Activated CD4-positive, alpha-beta T cell treated with anti-CD3 and anti-CD28 coated beads for 36 hours (primary cell): Measurements from ENCODE around the gene VPS13D. TPM values are rescaled to one million over a fixed set of nuclear protein-coding genes. Genes with fewer than 3 reads are reported as not detected.

Experiments used
- ATAC-seq: fragments of 200-7000 bp; cut with Tn5 transposase; one replicate; pipeline ENCODE4 v1.10.0; 2021; ENCODE audit warnings: mild to moderate bottlenecking, moderate library complexity
- CTCF ChIA-PET: fragments of 350-600 bp; sonication (Branson Sonifier 250); formaldehyde crosslinking; loops from one replicate; lab custom pipeline; 2021; ENCODE audit warnings: antibody characterized with exemption; lab: Charles Lee
- POLR2A ChIA-PET: fragments of 350-600 bp; sonication (Branson Sonifier 250); formaldehyde crosslinking; loops from one replicate; lab custom pipeline; 2021; ENCODE audit warnings: antibody characterized with exemption, inconsistent platforms; lab: Charles Lee
- DNase-seq: peaks from one replicate; pipeline ENCODE4 v3.0.0-alpha.2; 2020
- H3K27ac Mint-ChIP-seq: one replicate; pipeline ENCODE4 v1.8.0; 2021; ENCODE audit warnings: mixed read lengths
- H3K27me3 Mint-ChIP-seq: one replicate; pipeline ENCODE4 v1.8.0; 2021; ENCODE audit warnings: mixed read lengths
- H3K36me3 Mint-ChIP-seq: one replicate; pipeline ENCODE4 v1.8.0; 2021; ENCODE audit warnings: low read depth, mixed read lengths
- H3K4me1 Mint-ChIP-seq: one replicate; pipeline ENCODE4 v1.8.0; 2021; ENCODE audit warnings: mixed read lengths
- H3K4me3 Mint-ChIP-seq: one replicate; pipeline ENCODE4 v1.8.0; 2021; ENCODE audit warnings: mild to moderate bottlenecking, moderate library complexity, mixed read lengths
- H3K9me3 Mint-ChIP-seq: one replicate; pipeline ENCODE4 v1.8.0; 2021; ENCODE audit warnings: low read depth, mixed read lengths
- intact Hi-C, 2 experiments: fragments of 100-400 bp; cut with DNase I in 1 of 2; cut with micrococcal nuclease in 1 of 2; formaldehyde crosslinking; loops; one replicate each; pipeline versions ENCODE4 v1.14.2 to v1.15.1; 2022 to 2024; cut with DNase I, micrococcal nuclease
- total RNA-seq, 2 experiments: library from RNA; stranded (reverse); gene quantifications; one replicate each; pipeline ENCODE4 v1.2.3, GENCODE V29; 2021

VPS13D gene
- total RNA-seq, 2 experiments from 2014 or later = 20.6 to 22.9 TPM

DNA sequence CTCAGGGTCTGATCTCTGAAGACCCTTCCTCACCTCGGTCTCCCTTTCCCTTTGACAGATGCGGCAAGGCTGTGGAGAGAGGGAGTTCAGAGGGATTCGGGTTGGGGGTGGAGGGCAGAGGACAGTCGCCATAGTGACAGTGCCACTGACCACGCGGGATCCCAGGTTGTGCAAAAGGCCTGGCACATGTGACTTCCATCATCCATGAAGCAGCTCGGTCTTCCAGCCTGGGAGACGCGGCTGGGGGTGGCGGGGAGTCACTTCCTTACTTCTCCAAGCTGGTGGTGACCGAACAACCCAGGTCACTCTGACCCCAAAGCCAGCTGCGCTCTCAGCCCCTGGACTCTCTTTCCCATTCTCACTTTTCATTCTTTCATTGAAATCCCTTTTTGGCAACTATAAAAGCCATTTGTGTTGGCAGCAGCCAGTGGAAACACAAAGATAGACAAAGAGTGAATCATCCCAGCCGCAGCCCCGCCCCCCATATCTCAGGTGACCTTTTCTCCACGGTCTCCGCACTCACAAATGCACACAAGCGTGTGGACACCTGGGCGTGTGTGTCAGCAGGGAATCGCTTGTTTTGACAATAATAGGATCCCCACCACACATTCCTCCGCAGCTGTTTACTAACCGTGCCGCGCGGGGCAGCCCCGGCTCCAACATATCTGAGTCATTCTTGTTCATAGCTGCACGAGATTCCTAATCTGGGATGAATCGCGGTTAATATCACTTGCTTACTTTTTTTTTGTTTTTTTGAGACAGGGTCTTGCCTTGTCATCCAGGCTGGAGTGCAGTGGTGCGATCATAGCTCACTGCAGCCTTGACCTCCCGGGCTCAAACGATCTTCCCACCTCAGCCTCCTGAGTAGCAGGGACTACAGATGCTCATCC is 319.9 kb downstream of the VPS13D start:
- ChIA-PET POLR2A (no interaction called here), CTCF (interaction anchor here (1.2 kb wide), 1 partner anchor 60 kb away, joined by 3 read pairs; no protein-coding TSS in a partner anchor)
- peak; percentile 50 for DNase-seq
- H3K9me3 Mint-ChIP-seq = no peaks in the 10 kb centered on the region
- H3K27ac Mint-ChIP-seq = no peak overlapping the region
- H3K27me3 Mint-ChIP-seq = no peaks in the 10 kb centered on the region
- no peak for ATAC-seq
- intact Hi-C loops = no loop called here
- peaks cover 7% of the 10 kb centered on the region for H3K4me1 Mint-ChIP-seq
- no peaks in the 10 kb centered on the region for H3K36me3 Mint-ChIP-seq
- H3K4me3 Mint-ChIP-seq = no peak overlapping the region

DNA sequence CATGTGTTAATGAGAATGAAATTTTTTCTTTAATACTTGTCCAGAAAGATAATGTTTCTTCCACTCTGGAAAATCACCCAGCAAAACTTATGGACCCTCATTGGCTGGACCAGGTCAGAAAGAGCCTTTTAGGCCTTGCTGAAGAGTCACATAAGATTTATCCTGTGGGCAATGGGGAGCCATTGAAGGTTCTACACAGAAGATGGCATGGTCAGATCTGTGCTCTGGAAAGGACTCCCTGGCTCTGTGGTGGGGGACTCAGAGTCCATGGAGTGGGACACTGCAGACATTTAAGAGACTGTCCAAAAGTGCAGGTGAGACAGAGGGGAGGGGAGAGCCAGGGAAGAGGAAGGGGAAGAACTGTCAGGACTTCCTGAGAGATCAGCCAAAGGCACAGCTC is 321.8 kb downstream of the VPS13D start:
- DNase-seq (no peak), ATAC-seq (no peak)
- ChIA-PET POLR2A (no interaction called here), CTCF (no interaction called here)
- Mint-ChIP-seq H3K36me3 (no peaks in the 10 kb centered on the region), H3K4me1 (peaks cover 4% of the 10 kb centered on the region), H3K4me3 (no peak overlapping the region), H3K27me3 (no peaks in the 10 kb centered on the region), H3K27ac (no peak overlapping the region), H3K9me3 (no peaks in the 10 kb centered on the region)
- intact Hi-C loops = no loop called here

DNA sequence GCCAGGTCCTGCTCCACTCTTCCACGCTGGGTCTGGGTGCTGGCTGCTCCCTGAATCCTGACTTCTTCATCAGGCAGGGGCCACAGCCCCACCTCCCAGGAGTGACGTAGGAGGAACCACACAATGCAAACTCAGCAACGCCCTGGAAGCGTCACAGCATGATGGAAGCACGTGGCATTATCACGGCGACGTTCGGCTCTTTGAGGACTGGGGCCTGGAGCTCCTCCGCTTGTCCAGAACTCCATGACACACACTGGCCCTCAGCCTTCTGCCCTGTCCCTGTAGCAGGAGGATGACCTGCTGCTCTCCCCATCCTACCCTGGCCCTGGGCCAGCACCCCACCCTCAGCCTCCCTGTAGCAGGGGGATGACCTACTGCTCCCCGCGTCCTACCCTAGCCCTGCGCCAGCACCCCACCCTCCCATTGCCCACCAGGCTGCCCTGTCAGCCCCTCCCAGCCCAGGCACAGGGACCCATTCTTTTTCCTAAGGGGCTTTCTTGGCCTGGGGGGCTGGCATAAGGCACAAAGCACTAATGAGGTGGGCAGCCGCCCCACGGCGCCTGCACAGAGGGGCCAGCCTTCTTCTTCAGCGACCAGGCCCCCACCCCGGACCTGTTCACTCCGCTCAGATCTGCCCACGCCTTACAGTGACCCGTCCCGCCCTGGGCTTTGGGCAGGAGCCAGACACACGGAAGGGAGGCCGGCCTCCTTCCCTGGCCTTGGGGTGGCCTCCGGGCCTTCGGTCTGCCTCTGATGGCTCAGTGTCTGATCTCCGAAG is 322.5 kb downstream of the VPS13D start:
- POLR2A ChIA-PET = no interaction called here
- Mint-ChIP-seq H3K27me3 (no peaks in the 10 kb centered on the region), H3K36me3 (no peaks in the 10 kb centered on the region), H3K9me3 (no peaks in the 10 kb centered on the region), H3K4me3 (no peak overlapping the region), H3K4me1 (peaks cover 4% of the 10 kb centered on the region), H3K27ac (no peak overlapping the region)
- DNase-seq = no peak
- no peak for ATAC-seq
- intact Hi-C loops = no loop called here
- CTCF ChIA-PET = no interaction called here

DNA sequence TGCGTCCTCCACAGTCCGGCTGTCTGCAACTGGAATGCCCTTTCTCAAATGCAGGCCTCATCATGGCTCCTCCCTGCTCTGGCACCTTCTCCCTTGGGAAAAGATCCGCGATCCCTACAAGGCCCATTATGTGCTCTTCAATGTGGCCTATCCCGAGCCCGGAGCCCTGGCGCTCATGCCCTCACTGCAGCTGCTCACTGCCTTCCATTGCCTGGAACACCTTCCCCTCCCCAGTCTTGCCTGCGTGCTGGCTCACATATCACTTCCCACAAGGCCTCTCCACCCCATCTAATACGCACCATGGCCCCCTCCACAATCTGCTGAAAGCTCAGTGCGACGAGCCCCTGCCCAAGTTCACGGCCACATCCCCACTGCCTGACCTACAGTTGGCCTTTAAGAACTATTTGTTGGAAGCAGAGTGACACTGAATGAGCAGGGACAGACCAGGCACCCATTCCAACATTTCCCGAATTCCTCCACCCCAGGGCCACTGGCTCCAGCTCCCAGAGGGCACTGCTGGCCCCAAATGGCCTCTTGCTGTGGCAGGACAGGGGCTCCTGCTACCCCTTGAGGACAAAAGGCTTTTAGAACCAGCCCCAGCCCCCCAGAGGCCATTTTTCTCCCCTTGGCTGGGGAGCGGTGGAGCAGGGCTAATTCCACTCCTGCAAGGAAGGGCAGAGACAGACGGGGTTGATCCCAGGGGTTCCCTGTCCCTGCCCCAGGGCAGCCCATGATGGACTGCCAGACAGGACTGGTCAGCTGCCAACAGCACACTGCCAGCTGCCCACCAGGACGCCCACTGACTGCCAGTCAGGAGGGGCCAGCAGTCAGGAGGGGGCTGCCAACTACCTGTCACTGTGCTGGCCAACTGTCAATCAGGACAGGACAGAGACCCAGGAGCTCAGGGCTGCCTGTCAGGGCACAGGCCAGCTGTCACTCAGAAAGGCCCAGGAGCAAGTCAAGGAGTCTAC is 323.4 kb downstream of the VPS13D start:
- intact Hi-C loops = no loop called here
- no peak overlapping the region for H3K4me3 Mint-ChIP-seq
- DNase-seq (no peak), ATAC-seq (no peak)
- H3K9me3 Mint-ChIP-seq = no peaks in the 10 kb centered on the region
- POLR2A ChIA-PET = interaction anchor here (0.6 kb wide), 1 partner anchor 138 kb away, joined by 3 read pairs; no protein-coding TSS in a partner anchor
- H3K36me3 Mint-ChIP-seq = no peaks in the 10 kb centered on the region
- H3K27me3 Mint-ChIP-seq = no peaks in the 10 kb centered on the region
- peaks cover 4% of the 10 kb centered on the region for H3K4me1 Mint-ChIP-seq
- CTCF ChIA-PET = interaction anchor here (0.5 to 1.0 kb wide), 2 partner anchors 8 to 91 kb away, joined by 3 to 4 read pairs; partner anchors contain the start of gene AADACL4
- H3K27ac Mint-ChIP-seq = no peak overlapping the region

DNA sequence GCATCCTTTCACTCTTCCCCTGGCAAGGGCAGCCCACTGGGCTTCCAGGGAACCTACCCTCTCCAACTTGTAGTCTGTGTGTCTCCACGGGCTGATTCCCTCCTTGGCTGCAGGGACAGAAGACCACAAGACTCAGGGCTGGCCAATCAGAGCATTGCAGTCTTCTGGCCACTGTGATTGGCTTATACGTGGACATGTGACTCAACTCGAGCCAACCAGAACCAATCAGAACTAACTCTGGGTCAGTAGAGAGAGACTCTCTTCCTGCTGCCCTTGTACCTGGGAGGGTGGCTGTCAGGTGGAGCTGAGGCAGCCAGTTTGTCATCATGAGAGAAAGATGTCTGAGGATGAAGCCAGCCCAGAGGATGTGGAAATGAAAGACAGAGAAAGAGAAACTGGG is 324.1 kb downstream of the VPS13D start:
- no peak for DNase-seq
- no peaks in the 10 kb centered on the region for H3K36me3 Mint-ChIP-seq
- intact Hi-C loops = no loop called here
- POLR2A ChIA-PET = no interaction called here
- no peak for ATAC-seq
- no peaks in the 10 kb centered on the region for H3K9me3 Mint-ChIP-seq
- H3K27ac Mint-ChIP-seq = no peak overlapping the region
- CTCF ChIA-PET = interaction anchor here (0.5 to 1.0 kb wide), 2 partner anchors 7 to 90 kb away, joined by 3 to 4 read pairs; partner anchors contain the start of gene AADACL4
- peaks cover 4% of the 10 kb centered on the region for H3K4me1 Mint-ChIP-seq
- no peaks in the 10 kb centered on the region for H3K27me3 Mint-ChIP-seq
- H3K4me3 Mint-ChIP-seq = no peak overlapping the region

DNA sequence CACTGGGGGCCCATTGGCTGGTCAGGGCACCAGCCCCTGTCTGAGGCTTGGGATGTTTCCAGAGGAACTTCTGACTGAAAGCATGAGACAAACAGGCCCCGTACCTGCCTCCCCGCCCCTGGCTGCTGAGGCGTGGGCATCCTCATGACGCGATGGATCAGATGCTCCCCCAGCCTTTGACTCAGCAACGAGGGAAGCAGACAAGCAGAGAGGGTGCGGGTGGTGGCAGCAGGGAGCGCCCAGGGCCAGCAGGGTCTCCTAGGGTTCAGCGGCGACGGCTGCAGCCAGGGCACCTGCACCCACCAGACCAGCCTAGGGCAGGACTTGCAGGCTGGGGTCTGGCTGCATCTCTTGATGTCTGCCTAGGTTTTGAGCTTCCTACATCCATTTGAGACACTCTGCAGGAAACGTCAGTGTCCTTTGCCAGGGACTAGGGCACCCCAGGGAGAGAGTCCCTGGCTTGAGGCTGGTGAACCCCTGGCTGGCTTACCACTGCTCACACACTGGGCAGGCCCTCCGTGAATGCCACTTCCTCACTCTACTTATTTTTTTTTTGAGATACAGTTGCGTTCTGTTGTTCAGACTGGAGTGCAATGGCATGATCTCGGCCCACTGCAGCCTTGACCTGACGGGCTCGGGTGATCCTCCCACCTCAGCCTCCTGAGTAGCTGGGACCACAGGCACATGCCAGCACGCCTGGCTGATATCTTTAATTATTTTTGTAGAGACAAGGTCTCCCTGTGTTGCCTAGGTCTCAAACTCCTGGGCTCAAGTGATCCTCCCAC is 324.9 kb downstream of the VPS13D start:
- H3K9me3 Mint-ChIP-seq = no peaks in the 10 kb centered on the region
- no peak overlapping the region for H3K4me3 Mint-ChIP-seq
- H3K4me1 Mint-ChIP-seq = peaks cover 2% of the 10 kb centered on the region
- DNase-seq = no peak
- no peak overlapping the region for H3K27ac Mint-ChIP-seq
- CTCF ChIA-PET = no interaction called here
- intact Hi-C loops = no loop called here
- no peaks in the 10 kb centered on the region for H3K36me3 Mint-ChIP-seq
- no peak for ATAC-seq
- no peaks in the 10 kb centered on the region for H3K27me3 Mint-ChIP-seq
- POLR2A ChIA-PET = no interaction called here

DNA sequence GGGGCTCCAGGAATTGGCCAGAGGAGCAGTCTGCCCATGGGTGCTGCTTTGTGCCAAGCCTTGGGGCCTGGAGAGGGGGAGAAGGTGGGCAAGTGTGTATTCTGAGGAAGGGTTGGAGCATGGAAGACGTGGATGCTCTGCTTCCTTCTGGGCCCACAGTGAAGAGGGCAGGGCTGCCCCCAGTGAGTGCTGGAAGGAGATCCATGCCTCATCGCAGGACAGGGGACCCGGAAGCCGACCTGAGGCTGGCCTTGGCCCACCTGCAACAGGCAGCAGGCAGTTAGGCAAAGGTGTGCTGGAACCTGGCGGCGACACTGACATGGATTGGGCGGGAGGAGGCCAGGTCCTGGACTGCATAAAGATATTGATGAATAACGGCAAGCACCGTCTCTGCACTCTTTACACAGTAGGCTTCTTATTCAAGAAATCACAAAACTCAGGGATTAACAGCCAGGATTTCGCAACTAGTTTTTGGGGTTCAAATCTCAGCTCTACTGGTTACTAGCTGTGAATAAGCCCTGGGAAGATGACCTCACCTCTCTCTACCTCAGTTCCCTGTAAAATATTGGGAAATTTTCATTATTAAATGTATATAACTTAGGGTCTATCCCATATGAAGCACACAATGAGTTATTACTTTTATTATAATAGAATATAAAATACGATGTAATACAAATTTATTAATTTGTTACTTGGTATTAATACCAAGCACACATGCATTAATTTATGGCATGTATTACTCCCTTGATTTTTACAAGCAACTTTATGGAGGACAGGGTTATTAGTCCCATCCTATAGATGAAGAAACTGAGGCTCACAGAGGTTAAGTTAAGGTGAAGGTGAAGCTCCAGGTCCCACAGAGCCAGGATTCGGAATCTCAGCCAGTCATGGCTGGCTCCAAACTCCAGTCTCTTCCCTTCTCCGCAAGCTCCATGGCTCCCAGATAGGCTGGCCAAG is 325.9 kb downstream of the VPS13D start:
- DNase-seq (no peak), ATAC-seq (no peak)
- CTCF ChIA-PET = no interaction called here
- POLR2A ChIA-PET = no interaction called here
- intact Hi-C loops = no loop called here
- no peaks in the 10 kb centered on the region for H3K27me3 Mint-ChIP-seq
- no peaks in the 10 kb centered on the region for H3K4me1 Mint-ChIP-seq
- no peak overlapping the region for H3K27ac Mint-ChIP-seq
- H3K36me3 Mint-ChIP-seq = no peaks in the 10 kb centered on the region
- H3K9me3 Mint-ChIP-seq = no peaks in the 10 kb centered on the region
- no peak overlapping the region for H3K4me3 Mint-ChIP-seq

DNA sequence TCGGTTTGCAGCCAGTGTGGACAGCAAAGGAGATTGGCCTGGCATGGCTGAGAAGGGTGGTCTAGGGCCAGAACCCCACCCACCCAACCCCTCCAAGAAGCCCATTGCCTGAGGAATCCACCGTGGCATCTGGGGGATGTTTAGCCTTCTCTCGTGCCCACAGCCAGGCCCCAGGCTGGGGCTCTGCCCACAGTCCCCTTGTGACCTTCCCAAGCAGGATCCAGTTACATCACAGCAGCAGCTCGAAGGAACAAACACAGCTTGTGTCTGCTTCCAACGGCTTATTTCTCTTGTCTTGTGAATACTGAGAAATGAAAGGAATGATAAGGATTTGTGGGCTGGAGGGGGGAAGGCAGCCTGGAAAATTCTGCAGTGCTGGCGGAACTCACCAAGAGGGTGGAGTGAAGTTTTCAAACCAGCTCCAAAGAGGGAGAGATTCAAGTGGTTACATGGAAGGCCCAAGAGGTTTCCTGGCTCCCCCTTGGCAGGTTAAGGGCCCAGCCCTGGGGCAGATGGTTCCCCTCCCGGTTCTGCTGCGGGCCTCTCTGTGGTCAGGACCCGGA is 326.6 kb downstream of the VPS13D start:
- Mint-ChIP-seq H3K4me3 (no peak overlapping the region), H3K36me3 (no peaks in the 10 kb centered on the region)
- intact Hi-C loops = no loop called here

DNA sequence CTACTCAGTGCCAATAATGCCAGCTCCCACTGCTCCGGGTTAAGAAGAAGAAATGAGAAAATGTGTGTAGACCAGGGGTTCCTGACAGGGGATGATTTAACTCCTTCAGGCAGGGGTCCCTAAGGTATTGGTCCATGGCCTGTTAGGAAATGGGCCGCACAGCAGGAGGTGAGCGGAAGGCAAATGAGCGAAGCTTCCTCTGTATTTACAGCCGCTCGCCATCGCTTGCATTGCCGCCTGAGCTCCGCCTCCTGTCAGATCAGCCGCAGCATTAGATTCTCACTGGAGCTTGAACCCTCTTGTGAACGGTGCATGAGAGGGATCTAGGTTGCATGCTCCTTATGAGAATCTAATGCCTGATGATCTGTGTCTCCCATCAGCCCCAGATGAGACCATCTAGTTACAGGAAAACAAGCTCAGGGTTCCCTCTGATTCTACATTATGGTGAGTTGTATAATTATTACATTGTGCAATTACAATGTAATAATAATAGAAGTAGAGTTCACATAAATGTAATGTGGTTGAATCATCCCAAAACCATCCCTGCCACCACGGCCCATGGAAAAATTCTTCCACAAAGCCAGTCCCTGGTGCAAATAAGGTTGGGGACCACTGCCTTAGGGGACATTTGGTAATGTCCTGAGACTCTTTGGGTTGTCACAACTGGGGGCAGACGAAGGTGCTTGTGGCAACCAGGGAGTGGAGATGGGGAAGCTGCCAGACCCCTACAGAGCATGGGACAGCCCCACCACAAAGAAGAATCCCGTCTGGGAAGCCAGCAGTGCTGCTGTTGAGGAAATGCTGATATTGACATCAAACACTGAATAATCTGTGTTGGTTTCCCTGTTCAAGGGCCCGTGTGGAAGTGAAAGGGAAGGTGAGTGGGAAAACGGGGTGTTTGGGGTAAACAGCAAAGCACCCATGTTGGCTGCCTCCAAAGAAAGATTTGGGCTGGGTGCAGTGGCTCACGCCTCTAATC is 327.4 kb downstream of the VPS13D start:
- Mint-ChIP-seq H3K4me1 (no peaks in the 10 kb centered on the region), H3K36me3 (no peaks in the 10 kb centered on the region), H3K9me3 (peaks cover under 1% of the 10 kb centered on the region), H3K27me3 (no peaks in the 10 kb centered on the region), H3K4me3 (no peak overlapping the region), H3K27ac (no peak overlapping the region)
- no peak for DNase-seq
- intact Hi-C loops = no loop called here
- POLR2A ChIA-PET = no interaction called here
- no peak for ATAC-seq
- CTCF ChIA-PET = interaction anchor here (0.8 kb wide), 2 partner anchors 47 to 369 kb away, joined by 3 to 4 read pairs; no protein-coding TSS in a partner anchor

More for the DNA sequence above, 326.6 kb downstream of the VPS13D start:
- DNase-seq (no peak), ATAC-seq (no peak)
- H3K9me3 Mint-ChIP-seq = no peaks in the 10 kb centered on the region
- no peak overlapping the region for H3K27ac Mint-ChIP-seq
- POLR2A ChIA-PET = no interaction called here
- CTCF ChIA-PET = no interaction called here
- H3K4me1 Mint-ChIP-seq = no peaks in the 10 kb centered on the region
- H3K27me3 Mint-ChIP-seq = no peaks in the 10 kb centered on the region
